IMR-90 (cell line): Measurements from ENCODE around the gene ZMIZ1. TPM values are rescaled to one million over a fixed set of nuclear protein-coding genes. Genes with fewer than 3 reads are reported as not detected.

Source experiments
- ATAC-seq: fragments of 200-7000 bp; cut with Tn5 transposase; 2 replicates; pipeline ENCODE4 v1.9.1; 2020; ENCODE audit warnings: low read depth, mild to moderate bottlenecking, moderate library complexity
- BruUV-seq: library from RNA; stranded (reverse); fragments of 400-500 nt; replicated peaks from 2 replicates; lab custom pipeline; 2021; lab: Mats Ljungman, UMichigan
- CTCF ChIA-PET: fragments of 300-600 bp; formaldehyde crosslinking; extraction: SDS; loops from one replicate; lab custom pipeline; 2021; ENCODE audit warnings: antibody characterized with exemption; lab: Yijun Ruan, JAX
- POLR2A ChIA-PET: fragments of 300-600 bp; sonication (Branson Sonifier 250); formaldehyde crosslinking; loops from one replicate; lab custom pipeline; 2022; ENCODE audit warnings: antibody characterized with exemption; ENCODE audit not compliant: unreplicated experiment; lab: Charles Lee
- DNase-seq: peaks from one replicate; pipeline ENCODE4 v3.0.0; 2013
- H2AFZ ChIP-seq: replicated peaks from 2 replicates; pipeline ENCODE3; 2013; ENCODE audit warnings: low read length, mild to moderate bottlenecking; ENCODE audit not compliant: poor library complexity
- H2AK5ac ChIP-seq: 2 replicates; pipeline ENCODE4 v1.6.1; 2013; ENCODE audit warnings: low read depth, low read length, inconsistent platforms
- H2AK9ac ChIP-seq: replicated peaks from 2 replicates; pipeline ENCODE3; 2013; ENCODE audit warnings: mild to moderate bottlenecking, low read depth, low read length, moderate library complexity; ENCODE audit not compliant: poor library complexity
- H2BK120ac ChIP-seq: 2 replicates; pipeline ENCODE4 v1.6.1; 2013; ENCODE audit warnings: low read depth, low read length, inconsistent platforms
- H2BK15ac ChIP-seq: 3 replicates; pipeline ENCODE4 v1.6.1; 2013; ENCODE audit warnings: low read depth, low read length, inconsistent platforms
- H2BK20ac ChIP-seq: 2 replicates; pipeline ENCODE4 v1.6.1; 2013; ENCODE audit warnings: low read depth, mild to moderate bottlenecking, inconsistent platforms, low read length, moderate library complexity
- H2BK5ac ChIP-seq: 2 replicates; pipeline ENCODE4 v1.6.1; 2013; ENCODE audit warnings: mild to moderate bottlenecking, low read depth, low read length, inconsistent platforms; ENCODE audit not compliant: poor library complexity, severe bottlenecking
- H3K14ac ChIP-seq: replicated peaks from 2 replicates; pipeline ENCODE4 v1.6.1; 2013; ENCODE audit warnings: low read depth, low read length, inconsistent platforms
- H3K18ac ChIP-seq: 2 replicates; pipeline ENCODE4 v1.6.1; 2013; ENCODE audit warnings: low read depth, low read length, control low read depth
- H3K23ac ChIP-seq: 2 replicates; pipeline ENCODE4 v1.6.1; 2013; ENCODE audit warnings: low read depth, low read length, inconsistent platforms
- H3K27ac ChIP-seq: 2 replicates; pipeline ENCODE4 v1.5.1; 2013; ENCODE audit warnings: mild to moderate bottlenecking, control low read depth, low read length; ENCODE audit not compliant: insufficient read depth
- H3K27me3 ChIP-seq: 2 replicates; pipeline ENCODE4 v1.6.1; 2013; ENCODE audit warnings: low read length; ENCODE audit not compliant: control insufficient read depth, insufficient read depth
- H3K36me3 ChIP-seq: 2 replicates; pipeline ENCODE4 v1.6.1; 2013; ENCODE audit warnings: low read length, mixed read lengths; ENCODE audit not compliant: control insufficient read depth, insufficient read depth
- H3K4ac ChIP-seq: 2 replicates; pipeline ENCODE4 v1.6.1; 2013; ENCODE audit warnings: low read depth, low read length, inconsistent platforms
- H3K4me1 ChIP-seq: 2 replicates; pipeline ENCODE4 v1.6.1; 2013; ENCODE audit warnings: low read length, mixed read lengths; ENCODE audit not compliant: control insufficient read depth, insufficient read depth
- H3K4me2 ChIP-seq: 2 replicates; pipeline ENCODE4 v1.6.1; 2013; ENCODE audit warnings: low read depth, mild to moderate bottlenecking, control low read depth, low read length, moderate library complexity
- H3K4me3 ChIP-seq: 2 replicates; pipeline ENCODE4 v1.5.1; 2013; ENCODE audit warnings: low read depth, mild to moderate bottlenecking, control low read depth, low read length, moderate library complexity; ENCODE audit not compliant: insufficient read depth
- H3K56ac ChIP-seq: 2 replicates; pipeline ENCODE4 v1.6.1; 2013; ENCODE audit warnings: low read length, inconsistent platforms; ENCODE audit not compliant: insufficient read depth; ENCODE audit errors: extremely low read depth
- H3K79me1 ChIP-seq, 2 experiments: 2 replicates each; pipeline ENCODE4 v1.6.1; 2013; ENCODE audit warnings: low read length in 2 of 2, inconsistent platforms in 1 of 2, low read depth in 1 of 2
- H3K9ac ChIP-seq: 2 replicates; pipeline ENCODE4 v1.6.1; 2013; ENCODE audit warnings: low read depth, low read length, control low read depth
- H3K9me1 ChIP-seq: 2 replicates; pipeline ENCODE4 v1.6.1; 2013; ENCODE audit warnings: low read length, inconsistent platforms; ENCODE audit not compliant: insufficient read depth
- H3K9me3 ChIP-seq: 2 replicates; pipeline ENCODE4 v1.6.1; 2013; ENCODE audit warnings: low read length; ENCODE audit not compliant: control insufficient read depth, insufficient read depth
- H4K20me1 ChIP-seq: 2 replicates; pipeline ENCODE4 v1.6.1; 2013; ENCODE audit warnings: low read length, inconsistent platforms; ENCODE audit not compliant: insufficient read depth
- H4K5ac ChIP-seq: 2 replicates; pipeline ENCODE4 v1.6.1; 2013; ENCODE audit warnings: mild to moderate bottlenecking, low read depth, low read length, control low read depth
- H4K8ac ChIP-seq, 2 experiments: 2 replicates each; pipeline ENCODE4 v1.6.1; 2013; ENCODE audit warnings: low read depth in 2 of 2, low read length in 2 of 2, control low read depth in 1 of 2, inconsistent platforms in 1 of 2
- H4K91ac ChIP-seq: 2 replicates; pipeline ENCODE4 v1.6.1; 2013; ENCODE audit warnings: low read depth, low read length, inconsistent platforms; ENCODE audit not compliant: insufficient read depth
- BHLHE40 ChIP-seq: fragments of 150-350 bp; IDR thresholded peaks from 2 replicates; pipeline ENCODE4 v1.6.1; 2016; ENCODE audit warnings: mild to moderate bottlenecking, low read depth, low read length
- CEBPB ChIP-seq: IDR thresholded peaks from 2 replicates; pipeline ENCODE4 v1.6.1; 2012; ENCODE audit warnings: low read depth, low read length, improper control_type of control experiment
- CHD1 ChIP-seq: IDR thresholded peaks from 2 replicates; pipeline ENCODE4 v1.6.1; 2012; ENCODE audit warnings: low read depth, low read length, improper control_type of control experiment
- CTCF ChIP-seq: conservative IDR thresholded peaks from 2 replicates; pipeline ENCODE4 v1.5.1; 2012; ENCODE audit warnings: mild to moderate bottlenecking, low read depth, low read length, improper control_type of control experiment
- ELK1 ChIP-seq: fragments of 150-350 bp; IDR thresholded peaks from 2 replicates; pipeline ENCODE4 v1.6.1; 2016; ENCODE audit warnings: low read depth, mild to moderate bottlenecking, low read length, moderate library complexity, borderline replicate concordance
- FOS ChIP-seq: fragments of 150-350 bp; IDR thresholded peaks from 2 replicates; pipeline ENCODE4 v1.6.1; 2016; ENCODE audit warnings: low read depth, low read length
- MAFK ChIP-seq: IDR thresholded peaks from 2 replicates; pipeline ENCODE4 v1.6.1; 2012; ENCODE audit warnings: low read depth, low read length, improper control_type of control experiment
- MAZ ChIP-seq: IDR thresholded peaks from 2 replicates; pipeline ENCODE4 v1.6.1; 2012; ENCODE audit warnings: low read depth, mild to moderate bottlenecking, low read length, improper control_type of control experiment, moderate library complexity, borderline replicate concordance
- NFE2L2 ChIP-seq: fragments of 150-350 bp; IDR thresholded peaks from 2 replicates; pipeline ENCODE4 v1.6.1; 2016; ENCODE audit warnings: low read depth, mild to moderate bottlenecking, low read length
- POLR2A ChIP-seq: IDR thresholded peaks from 2 replicates; pipeline ENCODE4 v1.6.1; 2012; ENCODE audit warnings: mild to moderate bottlenecking, low read depth, low read length
- RAD21 ChIP-seq: IDR thresholded peaks from 2 replicates; pipeline ENCODE4 v1.6.1; 2012; ENCODE audit warnings: low read length, improper control_type of control experiment
- RCOR1 ChIP-seq: IDR thresholded peaks from 2 replicates; pipeline ENCODE4 v1.6.1; 2012; ENCODE audit warnings: mild to moderate bottlenecking, low read length, improper control_type of control experiment; ENCODE audit not compliant: insufficient replicate concordance
- RFX5 ChIP-seq: IDR thresholded peaks from 2 replicates; pipeline ENCODE4 v1.8.0; 2012; ENCODE audit warnings: low read depth, mild to moderate bottlenecking, low read length, moderate library complexity
- SMC3 ChIP-seq: fragments of 150-350 bp; IDR thresholded peaks from 2 replicates; pipeline ENCODE4 v1.6.1; 2016; ENCODE audit warnings: low read depth, mild to moderate bottlenecking, antibody characterized with exemption, low read length, moderate library complexity
- USF2 ChIP-seq: fragments of 150-350 bp; IDR thresholded peaks from 2 replicates; pipeline ENCODE4 v1.6.1; 2017; ENCODE audit warnings: mild to moderate bottlenecking, antibody characterized with exemption, low read length, low read depth
- WGBS, 2 experiments: methylation state at CpG; one replicate each; pipeline versions ENCODE4 v1.1.5 to v1.1.7; 2013; ENCODE audit warnings: missing lambda C conversion rate in 2 of 2; ENCODE audit not compliant: insufficient read length in 1 of 2; ENCODE audit errors: extremely low coverage in 2 of 2; 5-methylcytosine and 5-hydroxymethylcytosine counted together
- dilution Hi-C: fragments of 300-500 bp; cut with HindIII; formaldehyde crosslinking; loops from one replicate; pipeline ENCODE4 v1.14.3; 2018; ENCODE audit warnings: low sequenced_read_pairs; ENCODE audit not compliant: unreplicated experiment
- in situ Hi-C: fragments of 300-500 bp; cut with MboI; formaldehyde crosslinking; loops from 3 replicates; pipeline ENCODE4 v1.14.3; 2019; ENCODE audit warnings: low sequenced_read_pairs, inconsistent platforms, mixed read lengths
- intact Hi-C: fragments of 100-400 bp; cut with micrococcal nuclease; formaldehyde crosslinking; loops from 2 replicates; pipeline ENCODE4 v1.10.0; 2022
- polyA plus RNA-seq, 3 experiments: library from polyadenylated mRNA; depleted of rRNA; stranded (reverse); fragments of >200 nt; gene quantifications; 2 replicates each; pipeline ENCODE4 v1.2.3, GENCODE V29; 2012; ENCODE audit warnings: low replicate concordance in 1 of 3
- total RNA-seq: library from RNA; depleted of rRNA; stranded (reverse); fragments of >200 nt; gene quantifications from 2 replicates; pipeline ENCODE4 v1.2.3, GENCODE V29; 2012

Gene ZMIZ1
- total and polyA plus RNA-seq, 2 of the 4 experiments (the other 2 are of a cell fraction) = 6.6 to 48.7 TPM

GRCh38 chr10:79215531-79215930 is 146.8 kb downstream of the ZMIZ1 start:
- BruUV-seq = no TSS peak
- no peak for TF ChIP-seq RFX5
- TF ChIP-seq CEBPB = no peak
- TF ChIP-seq CHD1 = no peak
- no peak for TF ChIP-seq MAZ
- no peak for TF ChIP-seq SMC3
- no peak for TF ChIP-seq CTCF
- TF ChIP-seq RAD21 = no peak
- TF ChIP-seq POLR2A = no peak
- TF ChIP-seq RCOR1 = no peak
- no peak for TF ChIP-seq NFE2L2
- no peak for TF ChIP-seq ELK1
- no peak for TF ChIP-seq USF2
- no peak for TF ChIP-seq BHLHE40
- no peak for TF ChIP-seq MAFK
- TF ChIP-seq FOS = no peak
- dilution Hi-C loops = no loop called here

More at GRCh38 chr10:79215531-79215930, 146.8 kb downstream of the ZMIZ1 start:
- Histone ChIP-seq H2BK20ac (no peak overlapping the region), H4K91ac (no peak overlapping the region), H2AFZ (no peak overlapping the region), H3K9ac (no peak overlapping the region), H3K23ac (no peak overlapping the region), H3K9me1 (peaks cover 3% of the 10 kb centered on the region), H3K4ac (no peak overlapping the region), H3K4me3 (no peak overlapping the region), H2AK5ac (no peak overlapping the region), H3K4me1 (peaks cover 8% of the 10 kb centered on the region; the same call in 1 of the 2 replicates), H2BK120ac (no peak overlapping the region), H3K36me3 (peaks cover 72% of the 10 kb centered on the region), H4K5ac (no peak overlapping the region), H3K79me1 (peaks cover 28 to 76% of the 10 kb centered on the region in 2 experiments), H3K27me3 (no peaks in the 10 kb centered on the region), H3K14ac (no peak overlapping the region), H2BK15ac (no peak overlapping the region), H2BK5ac (no peak overlapping the region), H4K20me1 (peaks cover 42% of the 10 kb centered on the region), H3K56ac (no peak overlapping the region), H3K4me2 (no peak overlapping the region), H3K27ac (no peak overlapping the region), H2AK9ac (no peak overlapping the region), H4K8ac (no peak overlapping the region), H3K18ac (no peak overlapping the region), H3K9me3 (no peaks in the 10 kb centered on the region)
- intact Hi-C loops = no loop called here
- ChIA-PET POLR2A (no interaction called here), CTCF (no interaction called here)
- in situ Hi-C loops = no loop called here
- WGBS, 2 experiments = 100% methylated on average over 4 of the region's 5 CpGs; no CpG with 5 or more reads in 1 of the 2 experiments
- ATAC-seq (no peak), DNase-seq (no peak)
